Loucy (cell line): ENCODE data around the gene NIT2.

ENCODE experiments used
- H2AFZ ChIP-seq: fragments of 200-600 bp; sonication (generic); 2 replicates; pipeline ENCODE4 v1.6.0; 2016; ENCODE audit warnings: antibody characterized with exemption, mild to moderate bottlenecking, low read length, moderate library complexity
- H3F3A ChIP-seq: fragments of 200-600 bp; 2 replicates; pipeline ENCODE4 v1.6.0; 2016; ENCODE audit warnings: antibody characterized with exemption, low read depth, mild to moderate bottlenecking
- H3K27me3 ChIP-seq: fragments of 200-600 bp; sonication (generic); 2 replicates; pipeline ENCODE4 v1.6.1; 2014; ENCODE audit warnings: low read length, mild to moderate bottlenecking; ENCODE audit not compliant: insufficient read depth, poor library complexity, severe bottlenecking
- H3K36me3 ChIP-seq: fragments of 200-600 bp; sonication (generic); 2 replicates; pipeline ENCODE4 v1.6.1; 2016; ENCODE audit warnings: low read length; ENCODE audit not compliant: insufficient read depth
- H3K4me1 ChIP-seq: fragments of 200-600 bp; sonication (generic); 2 replicates; pipeline ENCODE4 v1.5.1; 2014; ENCODE audit warnings: low read length, mild to moderate bottlenecking; ENCODE audit not compliant: insufficient read depth, poor library complexity, severe bottlenecking
- H3K4me2 ChIP-seq: fragments of 200-600 bp; sonication (generic); 2 replicates; pipeline ENCODE4 v1.6.0; 2014; ENCODE audit warnings: antibody characterized with exemption, low read length, low read depth, mild to moderate bottlenecking; ENCODE audit not compliant: poor library complexity, severe bottlenecking
- H3K4me3 ChIP-seq: fragments of 200-600 bp; sonication (generic); 2 replicates; pipeline ENCODE4 v1.5.1; 2014; ENCODE audit warnings: low read length, mild to moderate bottlenecking, mixed read lengths; ENCODE audit not compliant: poor library complexity, severe bottlenecking
- H3K79me2 ChIP-seq: fragments of 200-600 bp; sonication (generic); 2 replicates; pipeline ENCODE4 v1.6.1; 2014; ENCODE audit warnings: low read length; ENCODE audit not compliant: insufficient read depth
- H3K9ac ChIP-seq: fragments of 200-600 bp; sonication (generic); 2 replicates; pipeline ENCODE4 v1.6.0; 2014; ENCODE audit warnings: mild to moderate bottlenecking, low read depth, low read length, moderate library complexity; ENCODE audit not compliant: poor library complexity, severe bottlenecking
- H3K9me2 ChIP-seq: fragments of 200-600 bp; sonication (generic); replicated peaks from 2 replicates; pipeline ENCODE4 v1.6.1; 2016; ENCODE audit warnings: low read depth, low read length, mixed read lengths
- H3K9me3 ChIP-seq: fragments of 200-600 bp; sonication (generic); 2 replicates; pipeline ENCODE4 v1.6.1; 2014; ENCODE audit warnings: mild to moderate bottlenecking, antibody characterized with exemption, low read length, low read depth; ENCODE audit not compliant: insufficient read depth
- H4K20me1 ChIP-seq: fragments of 200-600 bp; sonication (generic); 2 replicates; pipeline ENCODE4 v1.6.0; 2014; ENCODE audit warnings: antibody characterized with exemption, low read length, mild to moderate bottlenecking; ENCODE audit not compliant: insufficient read depth, poor library complexity, severe bottlenecking
- CTCF ChIP-seq: fragments of 200-600 bp; sonication (generic); conservative IDR thresholded peaks from 2 replicates; pipeline ENCODE4 v1.5.1; 2014; ENCODE audit warnings: mild to moderate bottlenecking, antibody characterized with exemption, low read length
- EZH2phosphoT487 ChIP-seq: fragments of 200-600 bp; IDR thresholded peaks from 2 replicates; pipeline ENCODE4 v1.6.1; 2018; ENCODE audit warnings: antibody characterized with exemption, mild to moderate bottlenecking, moderate library complexity, borderline replicate concordance

The NIT2 gene

GRCh38 chr3:100359035-100359434 is 24.5 kb downstream of the NIT2 start:
- Histone ChIP-seq H3K79me2 (no peaks in the 10 kb centered on the region), H3K9me2 (no peaks in the 10 kb centered on the region), H3K4me3 (no peak overlapping the region), H3K4me1 (no peaks in the 10 kb centered on the region), H3K4me2 (no peak overlapping the region), H4K20me1 (no peaks in the 10 kb centered on the region), H3K36me3 (peaks cover 30% of the 10 kb centered on the region), H2AFZ (no peak overlapping the region), H3K9ac (no peak overlapping the region), H3F3A (no peaks in the 10 kb centered on the region), H3K27me3 (no peaks in the 10 kb centered on the region), H3K9me3 (peaks cover 5% of the 10 kb centered on the region; the same call in 1 of the 2 replicates)
- TF ChIP-seq EZH2phosphoT487 (no peak), CTCF (no peak)

- TF ChIP-seq CTCF: no peak
- TF ChIP-seq EZH2phosphoT487: no peak
- H3K9me2 ChIP-seq: no peaks in the 10 kb centered on the region
- H3K36me3 ChIP-seq: peaks cover 40% of the 10 kb centered on the region
- no peaks in the 10 kb centered on the region for H3F3A ChIP-seq
- peaks cover 5% of the 10 kb centered on the region; the same call in 1 of the 2 replicates for H3K9me3 ChIP-seq
- H3K4me1 ChIP-seq: no peaks in the 10 kb centered on the region
- no peaks in the 10 kb centered on the region for H4K20me1 ChIP-seq
- no peaks in the 10 kb centered on the region for H3K79me2 ChIP-seq
- no peak overlapping the region for H3K9ac ChIP-seq
- no peak overlapping the region for H3K4me2 ChIP-seq
- no peaks in the 10 kb centered on the region for H3K27me3 ChIP-seq
- no peak overlapping the region for H2AFZ ChIP-seq
- no peak overlapping the region for H3K4me3 ChIP-seq
These were observed 26.4 kb downstream of the NIT2 start for GRCh38 chr3:100360757-100361496.

GRCh38 chr3:100361897-100362296 is 27.3 kb downstream of the NIT2 start:
- H3K27me3 ChIP-seq: no peaks in the 10 kb centered on the region
- H3K4me2 ChIP-seq: no peak overlapping the region
- no peaks in the 10 kb centered on the region for H3F3A ChIP-seq
- H3K9me3 ChIP-seq: peaks cover 5% of the 10 kb centered on the region; the same call in 1 of the 2 replicates
- H3K9me2 ChIP-seq: no peaks in the 10 kb centered on the region
- H2AFZ ChIP-seq: no peak overlapping the region
- H3K4me3 ChIP-seq: no peak overlapping the region
- H3K36me3 ChIP-seq: peaks cover 46% of the 10 kb centered on the region
- H3K79me2 ChIP-seq: no peaks in the 10 kb centered on the region
- H3K9ac ChIP-seq: no peak overlapping the region
- TF ChIP-seq EZH2phosphoT487 (no peak), CTCF (no peak)
- H3K4me1 ChIP-seq: no peaks in the 10 kb centered on the region
- H4K20me1 ChIP-seq: no peaks in the 10 kb centered on the region
